OCI-LY1 (cell line): ENCODE results near the gene TAAR5.

ENCODE experiments used
- H2AFZ ChIP-seq: fragments of 200-600 bp; sonication (generic), shearing (Covaris generic); 2 replicates; pipeline ENCODE4 v1.6.0; 2014; ENCODE audit warnings: antibody characterized with exemption, mild to moderate bottlenecking, low read length
- H3F3A ChIP-seq: fragments of 200-600 bp; sonication (generic), shearing (Covaris generic); 2 replicates; pipeline ENCODE4 v1.6.0; 2014; ENCODE audit warnings: mild to moderate bottlenecking, antibody characterized with exemption, low read length, moderate library complexity; ENCODE audit not compliant: insufficient read depth
- H3K27ac ChIP-seq: fragments of 200-600 bp; sonication (generic); 2 replicates; pipeline ENCODE4 v1.5.1; 2014; ENCODE audit warnings: low read length, mixed run types, mild to moderate bottlenecking, low read depth; ENCODE audit not compliant: poor library complexity, severe bottlenecking
- H3K27me3 ChIP-seq: fragments of 200-600 bp; sonication (generic); 2 replicates; pipeline ENCODE4 v1.6.0; 2014; ENCODE audit warnings: antibody characterized with exemption, mild to moderate bottlenecking, low read length, moderate library complexity; ENCODE audit not compliant: insufficient read depth
- H3K36me3 ChIP-seq: fragments of 200-600 bp; sonication (generic); 2 replicates; pipeline ENCODE4 v1.6.1; 2014; ENCODE audit warnings: mild to moderate bottlenecking, antibody characterized with exemption, low read length, moderate library complexity, mixed read lengths; ENCODE audit not compliant: insufficient read depth
- H3K4me1 ChIP-seq: fragments of 200-600 bp; sonication (generic); 2 replicates; pipeline ENCODE4 v1.5.1; 2014; ENCODE audit warnings: mild to moderate bottlenecking, low read length, moderate library complexity; ENCODE audit not compliant: insufficient read depth, severe bottlenecking
- H3K4me2 ChIP-seq: fragments of 200-600 bp; sonication (generic), shearing (Covaris generic); 2 replicates; pipeline ENCODE4 v1.6.1; 2014; ENCODE audit warnings: low read length
- H3K4me3 ChIP-seq: fragments of 200-600 bp; sonication (generic); 2 replicates; pipeline ENCODE4 v1.5.1; 2014; ENCODE audit warnings: low read length, low read depth, mild to moderate bottlenecking, mixed read lengths; ENCODE audit not compliant: poor library complexity, severe bottlenecking
- H3K79me2 ChIP-seq: fragments of 200-600 bp; shearing (Covaris generic); 2 replicates; pipeline ENCODE4 v1.6.1; 2016; ENCODE audit warnings: mixed run types, low read length, mixed read lengths; ENCODE audit not compliant: insufficient read depth
- H3K9ac ChIP-seq: fragments of 200-600 bp; sonication (generic), shearing (Covaris generic); 2 replicates; pipeline ENCODE4 v1.6.1; 2014; ENCODE audit warnings: mild to moderate bottlenecking, low read length, mixed read lengths
- H3K9me2 ChIP-seq: fragments of 200-600 bp; sonication (generic), shearing (Covaris generic); 2 replicates; pipeline ENCODE4 v1.6.1; 2014; ENCODE audit warnings: low read depth, mild to moderate bottlenecking, low read length, mixed read lengths
- H3K9me3 ChIP-seq: fragments of 200-600 bp; shearing (Covaris generic); 2 replicates; pipeline ENCODE4 v1.6.1; 2014; ENCODE audit warnings: low read length, mixed read lengths
- H4K20me1 ChIP-seq: fragments of 200-600 bp; sonication (generic), shearing (Covaris generic); 2 replicates; pipeline ENCODE4 v1.6.0; 2016; ENCODE audit warnings: mild to moderate bottlenecking, low read length; ENCODE audit not compliant: insufficient read depth
- EZH2 ChIP-seq: fragments of 200-600 bp; sonication (generic), shearing (Covaris generic); IDR thresholded peaks from 2 replicates; pipeline ENCODE4 v1.8.0; 2017; ENCODE audit warnings: borderline replicate concordance, mixed run types, mild to moderate bottlenecking, antibody characterized with exemption, low read length, moderate library complexity, mixed read lengths
- TF ChIP-seq, protein P1 (sequence below): fragments of 200-600 bp; sonication (generic), shearing (Covaris generic); IDR thresholded peaks from 2 replicates; pipeline ENCODE4 v1.5.1; 2017; ENCODE audit warnings: mild to moderate bottlenecking, antibody characterized with exemption, low read length, moderate library complexity, mixed read lengths

TAAR5 gene

DNA sequence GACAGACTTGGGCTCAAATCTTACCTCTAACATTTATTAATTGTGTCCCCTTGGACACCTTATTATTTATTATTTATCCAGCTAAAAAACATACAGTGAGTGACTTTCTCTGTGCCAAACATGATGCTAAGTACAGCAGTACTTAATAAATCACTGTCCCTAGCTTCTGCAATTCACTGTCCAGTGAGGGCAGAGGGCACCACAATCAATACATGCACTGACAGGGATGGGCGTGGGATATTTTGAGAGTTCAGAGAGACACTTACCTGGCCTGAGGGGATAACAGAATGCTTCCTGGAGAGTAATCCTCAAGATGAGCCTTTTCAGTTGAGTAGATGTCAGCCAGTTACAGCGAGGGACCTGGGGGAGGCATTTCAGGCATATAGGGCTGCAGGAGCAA lies 43.8 kb upstream of the TAAR5 start:
- Histone ChIP-seq H3K9ac (no peak overlapping the region), H3K27ac (no peak overlapping the region), H3K9me2 (no peaks in the 10 kb centered on the region), H3F3A (no peaks in the 10 kb centered on the region), H3K27me3 (no peaks in the 10 kb centered on the region), H3K4me1 (no peaks in the 10 kb centered on the region), H3K4me2 (no peak overlapping the region), H4K20me1 (no peaks in the 10 kb centered on the region), H3K79me2 (no peaks in the 10 kb centered on the region), H3K4me3 (no peak overlapping the region), H3K36me3 (no peaks in the 10 kb centered on the region), H3K9me3 (no peaks in the 10 kb centered on the region), H2AFZ (no peak overlapping the region)
- TF ChIP-seq, protein P1, sequence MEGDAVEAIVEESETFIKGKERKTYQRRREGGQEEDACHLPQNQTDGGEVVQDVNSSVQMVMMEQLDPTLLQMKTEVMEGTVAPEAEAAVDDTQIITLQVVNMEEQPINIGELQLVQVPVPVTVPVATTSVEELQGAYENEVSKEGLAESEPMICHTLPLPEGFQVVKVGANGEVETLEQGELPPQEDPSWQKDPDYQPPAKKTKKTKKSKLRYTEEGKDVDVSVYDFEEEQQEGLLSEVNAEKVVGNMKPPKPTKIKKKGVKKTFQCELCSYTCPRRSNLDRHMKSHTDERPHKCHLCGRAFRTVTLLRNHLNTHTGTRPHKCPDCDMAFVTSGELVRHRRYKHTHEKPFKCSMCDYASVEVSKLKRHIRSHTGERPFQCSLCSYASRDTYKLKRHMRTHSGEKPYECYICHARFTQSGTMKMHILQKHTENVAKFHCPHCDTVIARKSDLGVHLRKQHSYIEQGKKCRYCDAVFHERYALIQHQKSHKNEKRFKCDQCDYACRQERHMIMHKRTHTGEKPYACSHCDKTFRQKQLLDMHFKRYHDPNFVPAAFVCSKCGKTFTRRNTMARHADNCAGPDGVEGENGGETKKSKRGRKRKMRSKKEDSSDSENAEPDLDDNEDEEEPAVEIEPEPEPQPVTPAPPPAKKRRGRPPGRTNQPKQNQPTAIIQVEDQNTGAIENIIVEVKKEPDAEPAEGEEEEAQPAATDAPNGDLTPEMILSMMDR, result no peak
- TF ChIP-seq EZH2, result no peak

DNA sequence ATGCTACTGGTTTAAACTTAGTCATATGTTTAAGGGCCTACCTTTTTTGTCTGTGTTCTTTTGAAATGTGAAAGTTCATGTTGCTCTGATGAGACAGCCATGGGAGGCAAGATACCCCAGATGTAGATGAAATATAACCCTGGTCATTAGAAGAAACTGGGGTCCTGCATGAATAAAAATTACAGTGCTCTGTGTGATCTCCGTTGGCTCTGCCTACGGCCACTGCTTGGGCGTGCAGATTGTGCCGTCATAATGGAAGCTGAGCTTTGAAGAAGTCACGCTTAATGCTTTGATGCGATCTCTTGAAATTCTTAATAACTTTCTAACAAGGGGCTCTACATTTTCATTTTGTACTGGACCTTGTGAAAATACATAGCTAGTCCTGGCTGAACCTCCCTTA lies 34.6 kb upstream of the TAAR5 start, which contains the start of gene TAAR2:
TAAR2 (minus strand) TSS at position 101 of the 400 bp plus-strand sequence; CDS start at position 101, 0 bp downstream.
- H3K79me2 ChIP-seq, result no peaks in the 10 kb centered on the region
- no peak within 1 kb of the TSS for H3K4me3 ChIP-seq
- TF ChIP-seq, protein P1, result no peak
- no peak for TF ChIP-seq EZH2
- no peak within 1 kb of the TSS for H3K27ac ChIP-seq
- H4K20me1 ChIP-seq, result no peaks in the 10 kb centered on the region
- H3F3A ChIP-seq, result no peaks in the 10 kb centered on the region
- no peak within 1 kb of the TSS for H3K9ac ChIP-seq
- no peak within 1 kb of the TSS for H3K4me2 ChIP-seq
- H2AFZ ChIP-seq, result no peak within 1 kb of the TSS
- no peaks in the 10 kb centered on the region for H3K36me3 ChIP-seq
- no peaks in the 10 kb centered on the region for H3K9me2 ChIP-seq
- no peaks in the 10 kb centered on the region for H3K4me1 ChIP-seq
- H3K9me3 ChIP-seq, result no peaks in the 10 kb centered on the region
- H3K27me3 ChIP-seq, result no peaks in the 10 kb centered on the region

DNA sequence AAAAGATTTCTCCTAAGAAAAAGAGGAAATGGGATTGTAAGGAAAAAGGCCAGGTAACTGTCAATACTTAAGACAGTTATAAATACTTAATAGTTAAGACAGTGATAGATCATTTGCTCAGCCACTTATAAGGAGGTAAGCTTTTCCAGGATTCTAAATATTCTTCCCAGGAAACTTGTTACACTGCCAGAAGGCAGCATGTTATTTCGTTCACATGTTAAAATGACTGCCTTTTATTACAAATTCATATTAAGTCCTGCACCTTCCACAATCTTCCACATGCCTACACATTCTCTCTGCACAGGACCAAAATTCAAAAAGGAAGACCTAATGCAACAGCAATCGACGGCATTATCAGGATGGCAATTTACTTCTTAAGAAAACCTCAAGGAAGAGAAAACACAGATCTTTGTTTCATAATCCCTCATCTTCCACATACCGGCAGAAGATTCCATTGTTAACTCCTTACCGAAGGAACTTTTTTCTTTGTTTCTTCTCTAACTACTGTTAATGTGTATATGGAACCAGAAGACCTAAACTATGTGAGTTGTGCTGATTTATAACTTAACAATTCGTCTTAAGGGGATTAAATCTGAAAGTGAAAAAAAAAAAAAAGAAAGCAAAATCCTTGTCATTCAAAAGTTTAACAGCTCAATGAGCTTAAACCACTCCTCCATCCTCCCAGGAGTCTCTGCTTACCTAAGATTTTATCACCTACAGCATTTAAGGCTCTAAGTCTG lies 33.7 kb upstream of the TAAR5 start:
- Histone ChIP-seq H3K27me3 (no peaks in the 10 kb centered on the region), H3K9ac (no peak overlapping the region), H3K9me3 (no peaks in the 10 kb centered on the region), H3K36me3 (no peaks in the 10 kb centered on the region), H3K79me2 (no peaks in the 10 kb centered on the region), H3K4me3 (no peak overlapping the region), H3K9me2 (no peaks in the 10 kb centered on the region), H3K4me1 (no peaks in the 10 kb centered on the region), H3K27ac (no peak overlapping the region), H3K4me2 (no peak overlapping the region), H3F3A (no peaks in the 10 kb centered on the region), H2AFZ (no peak overlapping the region), H4K20me1 (no peaks in the 10 kb centered on the region)
- TF ChIP-seq EZH2, result no peak

DNA sequence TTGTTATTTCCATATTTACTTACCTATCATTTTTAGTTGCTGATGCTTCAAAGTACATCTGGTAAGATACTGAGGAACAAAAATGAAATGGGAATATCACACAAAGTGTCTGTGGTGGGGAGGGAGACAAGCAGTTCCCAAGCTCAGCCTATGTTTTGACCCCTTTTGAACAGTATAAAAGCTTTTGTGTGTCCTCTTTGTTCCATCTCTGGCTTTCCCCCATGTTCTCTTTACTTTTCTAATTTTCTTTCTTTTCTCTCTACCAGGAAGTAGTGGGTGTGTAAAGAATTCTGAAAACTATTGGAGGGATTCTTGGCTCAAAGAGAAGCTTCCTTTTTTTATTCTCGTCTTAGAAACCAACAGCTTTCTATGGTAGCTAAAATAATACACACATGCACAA lies 27.1 kb upstream of the TAAR5 start:
- Histone ChIP-seq H3K4me3 (no peak overlapping the region), H2AFZ (no peak overlapping the region), H3K4me2 (no peak overlapping the region), H4K20me1 (no peaks in the 10 kb centered on the region), H3K27ac (no peak overlapping the region), H3K9ac (no peak overlapping the region), H3K27me3 (no peaks in the 10 kb centered on the region), H3K36me3 (no peaks in the 10 kb centered on the region), H3F3A (no peaks in the 10 kb centered on the region), H3K4me1 (no peaks in the 10 kb centered on the region), H3K9me2 (no peaks in the 10 kb centered on the region), H3K79me2 (no peaks in the 10 kb centered on the region), H3K9me3 (no peaks in the 10 kb centered on the region)
- no peak for TF ChIP-seq EZH2
- TF ChIP-seq, protein P1, result no peak
